ENCODE measurements around the gene PPP1R36.

Gene PPP1R36

DNA sequence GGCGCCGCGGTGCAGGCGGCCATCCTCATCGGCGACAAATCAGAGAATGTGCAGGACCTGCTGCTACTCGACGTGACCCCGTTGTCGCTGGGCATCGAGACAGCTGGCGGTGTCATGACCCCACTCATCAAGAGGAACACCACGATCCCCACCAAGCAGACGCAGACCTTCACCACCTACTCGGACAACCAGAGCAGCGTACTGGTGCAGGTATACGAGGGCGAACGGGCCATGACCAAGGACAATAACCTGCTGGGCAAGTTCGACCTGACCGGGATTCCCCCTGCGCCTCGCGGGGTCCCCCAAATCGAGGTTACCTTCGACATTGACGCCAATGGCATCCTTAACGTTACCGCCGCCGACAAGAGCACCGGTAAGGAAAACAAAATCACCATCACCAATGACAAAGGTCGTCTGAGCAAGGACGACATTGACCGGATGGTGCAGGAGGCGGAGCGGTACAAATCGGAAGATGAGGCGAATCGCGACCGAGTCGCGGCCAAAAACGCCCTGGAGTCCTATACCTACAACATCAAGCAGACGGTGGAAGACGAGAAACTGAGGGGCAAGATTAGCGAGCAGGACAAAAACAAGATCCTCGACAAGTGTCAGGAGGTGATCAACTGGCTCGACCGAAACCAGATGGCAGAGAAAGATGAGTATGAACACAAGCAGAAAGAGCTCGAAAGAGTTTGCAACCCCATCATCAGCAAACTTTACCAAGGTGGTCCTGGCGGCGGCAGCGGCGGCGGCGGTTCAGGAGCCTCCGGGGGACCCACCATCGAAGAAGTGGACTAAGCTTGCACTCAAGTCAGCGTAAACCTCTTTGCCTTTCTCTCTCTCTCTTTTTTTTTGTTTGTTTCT, 7.6 kb upstream of the PPP1R36 start:
- TF ChIP-seq, protein P1, sequence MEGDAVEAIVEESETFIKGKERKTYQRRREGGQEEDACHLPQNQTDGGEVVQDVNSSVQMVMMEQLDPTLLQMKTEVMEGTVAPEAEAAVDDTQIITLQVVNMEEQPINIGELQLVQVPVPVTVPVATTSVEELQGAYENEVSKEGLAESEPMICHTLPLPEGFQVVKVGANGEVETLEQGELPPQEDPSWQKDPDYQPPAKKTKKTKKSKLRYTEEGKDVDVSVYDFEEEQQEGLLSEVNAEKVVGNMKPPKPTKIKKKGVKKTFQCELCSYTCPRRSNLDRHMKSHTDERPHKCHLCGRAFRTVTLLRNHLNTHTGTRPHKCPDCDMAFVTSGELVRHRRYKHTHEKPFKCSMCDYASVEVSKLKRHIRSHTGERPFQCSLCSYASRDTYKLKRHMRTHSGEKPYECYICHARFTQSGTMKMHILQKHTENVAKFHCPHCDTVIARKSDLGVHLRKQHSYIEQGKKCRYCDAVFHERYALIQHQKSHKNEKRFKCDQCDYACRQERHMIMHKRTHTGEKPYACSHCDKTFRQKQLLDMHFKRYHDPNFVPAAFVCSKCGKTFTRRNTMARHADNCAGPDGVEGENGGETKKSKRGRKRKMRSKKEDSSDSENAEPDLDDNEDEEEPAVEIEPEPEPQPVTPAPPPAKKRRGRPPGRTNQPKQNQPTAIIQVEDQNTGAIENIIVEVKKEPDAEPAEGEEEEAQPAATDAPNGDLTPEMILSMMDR (IDR thresholded peaks at IDR 0.05) = no peak
- Histone ChIP-seq H3K36me3 (no peaks in the 10 kb centered on the region), H3K4me1 (peaks cover 0 to 33% (median 15%) of the 10 kb centered on the region in 4 donors), H3K27me3 (no peaks in the 10 kb centered on the region), H3K27ac (peak overlapping the region in 1 of 2 donors; percentile 68), H3K4me3 (peak overlapping the region; percentile 61 to 64), H3K9me3 (no peaks in the 10 kb centered on the region)
- intact Hi-C loops (cut with DNase I; ENCODE audit: low total_unique reads) = loop anchor here (2.0 to 10.0 kb wide), 3 partner anchors 39 to 223 kb away; partner anchors contain the start of gene ZBTB25
- no peak for DNase-seq

DNA sequence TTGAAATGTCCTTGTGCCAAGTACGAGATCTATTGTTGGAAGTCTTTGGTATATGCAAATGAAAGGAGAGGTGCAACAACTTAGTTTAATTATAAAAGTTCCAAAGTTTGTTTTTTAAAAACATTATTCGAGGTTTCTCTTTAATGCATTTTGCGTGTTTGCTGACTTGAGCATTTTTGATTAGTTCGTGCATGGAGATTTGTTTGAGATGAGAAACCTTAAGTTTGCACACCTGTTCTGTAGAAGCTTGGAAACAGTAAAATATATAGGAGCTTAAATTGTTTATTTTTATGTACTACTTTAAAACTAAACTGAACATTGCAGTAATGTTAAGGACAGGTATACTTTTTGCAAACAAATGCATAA, 6.9 kb upstream of the PPP1R36 start:
- H3K27me3 ChIP-seq = no peaks in the 10 kb centered on the region
- DNase-seq = no peak
- no peaks in the 10 kb centered on the region for H3K9me3 ChIP-seq
- H3K4me1 ChIP-seq = peaks cover 0 to 33% (median 15%) of the 10 kb centered on the region in 4 donors
- H3K27ac ChIP-seq = no peak overlapping the region
- TF ChIP-seq, protein P1 (IDR thresholded peaks at IDR 0.05) = no peak
- intact Hi-C loops (cut with DNase I; ENCODE audit: low total_unique reads) = loop anchor here (10.0 kb wide), 1 partner anchor 222 kb away; no protein-coding TSS in a partner anchor
- H3K36me3 ChIP-seq = no peaks in the 10 kb centered on the region
- peak overlapping the region; percentile 61 to 64 for H3K4me3 ChIP-seq

DNA sequence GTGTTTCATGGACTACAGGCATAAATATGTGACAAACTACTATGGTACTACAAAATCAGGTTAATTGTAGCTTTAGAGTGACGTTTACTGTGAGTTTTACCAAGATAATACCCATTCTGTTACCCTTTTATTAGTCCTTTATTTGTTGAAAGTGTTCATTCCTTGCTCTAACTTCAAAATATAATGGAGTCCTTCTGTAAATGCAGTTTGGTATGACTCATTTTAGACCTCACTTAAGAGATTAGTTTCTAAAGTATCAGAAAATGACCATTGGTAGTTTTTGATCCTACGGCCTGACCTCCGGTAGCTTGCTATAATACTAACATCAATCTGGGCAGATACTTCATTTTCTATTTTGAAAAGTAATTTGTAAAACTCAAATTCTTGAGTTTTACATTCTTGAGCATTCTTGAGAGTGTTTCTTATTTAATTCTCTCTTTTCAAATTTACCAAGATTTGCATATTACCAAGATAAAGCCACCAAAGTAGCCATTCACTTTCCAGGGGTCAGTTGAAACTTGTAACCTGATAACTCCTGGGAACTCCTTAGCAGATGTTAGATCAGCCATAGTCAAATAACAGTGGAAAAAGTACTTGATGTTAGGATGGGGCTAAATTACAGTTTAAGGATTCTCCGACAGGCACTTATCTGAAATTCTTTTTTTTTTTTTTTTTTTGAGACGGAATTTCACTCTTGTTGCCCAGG, 5.0 kb upstream of the PPP1R36 start:
- intact Hi-C loops (cut with DNase I; ENCODE audit: low total_unique reads) = loop anchor here (10.0 kb wide), 1 partner anchor 220 kb away; no protein-coding TSS in a partner anchor
- Histone ChIP-seq H3K9me3 (no peaks in the 10 kb centered on the region), H3K27ac (no peak overlapping the region), H3K4me1 (peaks cover 0 to 29% (median 12%) of the 10 kb centered on the region in 4 donors), H3K27me3 (no peaks in the 10 kb centered on the region), H3K4me3 (no peak overlapping the region), H3K36me3 (no peaks in the 10 kb centered on the region)
- TF ChIP-seq, protein P1 (IDR thresholded peaks at IDR 0.05) = no peak
- no peak for DNase-seq

DNA sequence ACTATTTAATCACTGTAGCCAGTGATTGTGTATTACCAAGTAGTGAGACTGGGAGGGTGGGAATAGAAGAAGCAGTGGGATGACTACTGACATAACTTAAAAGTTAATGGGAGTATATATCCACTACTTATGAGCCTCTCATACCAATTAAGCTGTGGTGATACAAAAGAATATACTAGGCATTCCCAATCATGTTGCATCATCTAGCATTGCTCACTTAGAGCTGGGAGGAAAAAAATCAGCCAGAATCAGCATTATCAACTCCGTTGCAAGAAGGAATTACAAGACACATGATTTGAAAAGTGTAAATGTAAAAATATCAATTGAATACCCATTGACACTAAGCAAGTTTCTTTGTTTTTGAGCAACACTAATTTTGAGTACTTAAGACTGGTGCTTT, 745 bp upstream of the PPP1R36 start:
- intact Hi-C loops (cut with DNase I; ENCODE audit: low total_unique reads) = loop anchor here (10.0 kb wide), 1 partner anchor 216 kb away; no protein-coding TSS in a partner anchor
- H3K9me3 ChIP-seq = no peaks in the 10 kb centered on the region
- no peak for DNase-seq
- TF ChIP-seq, protein P1 (IDR thresholded peaks at IDR 0.05) = no peak
- H3K27ac ChIP-seq = no peak overlapping the region
- no peaks in the 10 kb centered on the region for H3K27me3 ChIP-seq
- peaks cover 0 to 10% (median 4%) of the 10 kb centered on the region in 4 donors for H3K4me1 ChIP-seq
- no peaks in the 10 kb centered on the region for H3K36me3 ChIP-seq
- H3K4me3 ChIP-seq = no peak overlapping the region

DNA sequence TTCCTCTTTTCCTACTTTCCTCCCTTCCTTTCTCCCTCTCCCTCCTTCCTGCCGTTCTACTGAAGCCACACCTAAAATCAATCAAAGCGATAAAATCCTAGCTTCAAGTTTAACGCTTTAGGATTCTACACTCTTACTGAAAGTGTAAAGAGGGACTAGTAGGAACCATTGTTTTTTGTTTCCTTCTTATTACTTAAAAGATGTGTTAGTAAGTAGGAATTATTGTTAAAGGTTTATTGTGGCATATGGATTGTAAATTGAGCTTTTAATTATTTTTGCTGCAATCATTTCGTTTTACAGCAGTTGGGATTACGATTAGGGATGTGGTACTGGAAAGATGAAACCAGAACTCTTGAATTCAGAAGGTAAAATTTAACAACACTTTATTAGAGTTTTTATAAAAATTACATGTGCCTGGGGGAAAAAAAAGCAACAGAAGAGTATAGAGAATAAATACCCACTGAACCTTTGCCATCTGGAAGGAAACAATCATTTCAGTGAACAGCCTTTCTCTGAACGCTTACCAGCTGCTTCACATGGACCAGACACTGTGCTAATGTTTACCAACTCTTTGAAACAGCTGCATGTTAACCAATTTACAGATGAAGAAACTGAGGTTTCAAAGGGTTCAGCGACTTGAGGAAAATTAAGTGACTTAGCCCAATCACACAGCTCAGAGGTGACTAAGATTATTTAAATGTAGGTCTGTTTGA, 1.0 kb downstream of the PPP1R36 start:
- Histone ChIP-seq H3K4me1 (peaks cover 0 to 10% (median 4%) of the 10 kb centered on the region in 4 donors), H3K36me3 (no peaks in the 10 kb centered on the region), H3K9me3 (no peaks in the 10 kb centered on the region), H3K27ac (no peak overlapping the region), H3K27me3 (no peaks in the 10 kb centered on the region), H3K4me3 (no peak overlapping the region)
- TF ChIP-seq, protein P1 (IDR thresholded peaks at IDR 0.05) = no peak
- DNase-seq = no peak
- intact Hi-C loops (cut with DNase I; ENCODE audit: low total_unique reads) = no loop called here

Measured in tibial artery (tissue), 4 donors.